NCI-H526 (cell line): Measurements from ENCODE around the gene LTA4H.

Experiments
- DNase-seq, 2 experiments: peaks; one replicate each; lab custom pipeline; 2025; lab: John Stamatoyannopoulos, UW

The LTA4H gene

GRCh38 chr12:95959107-95959506 lies 76.3 kb downstream of the LTA4H start:
- peak in 1 of 2 experiments; percentile 37 for DNase-seq

GRCh38 chr12:95956557-95957145 lies 78.7 kb downstream of the LTA4H start:
- DNase-seq, result no peak

- no peak for DNase-seq
Observed at GRCh38 chr12:95955549-95956159, 79.7 kb downstream of the LTA4H start.

- no peak for DNase-seq
Observed at GRCh38 chr12:95953000-95953399, 82.4 kb downstream of the LTA4H start.

GRCh38 chr12:95951515-95951914 lies 83.9 kb downstream of the LTA4H start:
- DNase-seq, result no peak
